Dermis microvascular lymphatic vessel endothelial cell (primary cell): Measurements from ENCODE around the gene CCDC69. TPM values are rescaled to one million over a fixed set of nuclear protein-coding genes. Genes with fewer than 3 reads are reported as not detected.
"Not testable (repeated sequence)": the region's sequence is repeated elsewhere in the genome, so short reads cannot be mapped to it uniquely, and the experiment has no call there.

Source experiments
- DNase-seq, 2 donors: peaks; one replicate each; pipeline versions ENCODE4 v3.0.0 to v3.0.0-alpha.2; 2010; ENCODE audit warnings: low read depth in 2 of 2
- total RNA-seq: library from RNA; depleted of rRNA; stranded (reverse); fragments of >200 nt; gene quantifications from 2 replicates; pipeline ENCODE4 v1.2.1, GENCODE V29; 2014

The CCDC69 gene
- total RNA-seq, 1 donor from 2014 or later, result 3.5 TPM

DNA sequence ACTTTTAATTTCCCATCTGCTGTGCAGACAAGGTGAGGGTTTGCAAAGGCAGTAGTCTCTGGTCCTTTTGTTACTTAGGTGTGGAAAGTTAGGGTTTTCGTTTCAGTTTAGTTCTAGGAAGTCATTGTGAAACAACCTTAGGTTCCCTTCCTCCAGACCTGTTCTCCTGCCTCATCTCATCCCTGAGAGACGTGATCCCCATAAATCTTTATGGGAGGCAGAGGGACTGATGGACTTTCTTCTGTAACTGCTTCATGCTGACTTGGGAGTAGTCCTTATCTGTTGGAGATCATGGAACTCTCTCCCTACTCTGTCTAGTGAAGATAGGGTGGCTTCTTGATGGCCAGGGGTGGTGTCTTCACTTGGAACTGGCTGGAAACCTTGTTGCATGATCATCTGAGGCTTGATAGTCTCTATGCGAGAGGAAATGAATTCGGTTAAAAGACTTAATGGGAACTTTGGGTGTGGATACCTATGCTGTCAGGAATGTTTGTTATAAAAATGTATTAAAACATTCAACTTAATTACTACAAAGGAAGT lies 21.9 kb upstream of the CCDC69 start:
- DNase-seq, result no peak

DNA sequence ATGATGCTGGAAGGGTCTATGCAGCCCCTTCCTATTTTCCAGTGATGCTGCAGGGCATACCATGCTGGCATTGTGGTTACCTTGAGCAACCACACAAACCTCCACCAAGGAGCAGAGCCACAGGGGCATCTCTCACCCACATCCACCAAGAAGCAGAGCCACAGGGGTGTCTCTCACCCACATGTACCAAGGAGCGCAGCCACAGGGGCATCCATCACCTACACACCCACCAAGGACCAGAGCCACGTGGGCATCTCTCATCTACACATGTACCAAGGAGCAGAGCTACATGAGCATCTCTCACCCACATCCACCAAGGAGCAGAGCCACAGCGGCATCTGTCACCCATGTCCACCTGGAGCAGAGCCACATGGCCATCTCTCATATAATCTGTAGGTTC lies 20.3 kb upstream of the CCDC69 start:
- DNase-seq, result no peak

DNA sequence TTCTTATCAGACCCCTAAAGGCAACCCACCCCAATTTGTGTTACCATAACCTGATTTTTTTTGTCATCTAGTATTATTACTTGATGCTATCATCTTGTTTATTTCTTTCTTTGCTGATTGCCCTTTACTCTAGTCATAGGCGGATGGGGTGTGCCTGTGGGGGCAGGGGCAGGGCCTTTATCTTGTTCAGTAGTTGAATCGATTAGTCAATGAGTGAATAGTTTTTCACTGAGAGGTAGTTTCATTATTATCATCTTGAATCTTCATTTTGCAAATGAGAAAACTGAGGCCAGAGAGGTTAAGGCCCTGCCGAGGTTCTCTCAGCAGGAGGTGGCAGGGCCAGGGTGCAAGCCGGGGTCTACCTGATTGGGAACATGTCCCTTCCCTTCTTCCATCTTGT lies 19.7 kb upstream of the CCDC69 start:
- no peak for DNase-seq

GRCh38 chr5:151243127-151243526 lies 19.2 kb upstream of the CCDC69 start:
- no peak for DNase-seq

GRCh38 chr5:151240924-151241635 lies 17.2 kb upstream of the CCDC69 start:
- no peak for DNase-seq

DNA sequence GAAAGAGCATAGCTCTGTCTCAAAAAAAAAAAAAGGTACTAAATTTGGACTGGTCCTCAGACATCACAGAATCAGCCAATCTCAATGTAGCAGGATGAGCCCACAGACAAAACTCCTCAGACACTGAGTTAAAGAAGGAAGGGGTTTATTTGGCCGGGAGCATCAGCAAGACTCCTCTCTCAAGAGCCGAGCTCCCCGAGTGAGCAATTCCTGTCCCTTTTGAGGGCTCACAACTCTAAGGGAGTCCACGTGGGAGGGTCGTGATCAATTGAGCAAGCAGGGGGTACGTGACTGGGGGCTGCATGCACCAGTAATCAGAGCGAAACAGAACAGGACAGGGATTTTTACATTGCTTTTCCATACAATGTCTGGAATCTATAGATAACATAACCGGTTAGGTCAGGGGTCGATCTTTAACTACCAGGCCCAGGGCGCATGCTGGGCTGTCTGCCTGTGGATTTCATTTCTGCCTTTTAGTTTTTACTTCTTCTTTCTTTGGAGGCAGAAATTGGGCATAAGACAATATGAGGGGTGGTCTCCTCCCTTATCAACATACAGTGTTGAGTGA lies 16.5 kb upstream of the CCDC69 start:
- DNase-seq, result not testable (repeated sequence)

- peak; percentile 36 to 66 for DNase-seq
Measured at GRCh38 chr5:151239237-151239861, 15.5 kb upstream of the CCDC69 start.

- DNase-seq, result no peak
Measured at GRCh38 chr5:151238303-151238741, 14.4 kb upstream of the CCDC69 start.

DNA sequence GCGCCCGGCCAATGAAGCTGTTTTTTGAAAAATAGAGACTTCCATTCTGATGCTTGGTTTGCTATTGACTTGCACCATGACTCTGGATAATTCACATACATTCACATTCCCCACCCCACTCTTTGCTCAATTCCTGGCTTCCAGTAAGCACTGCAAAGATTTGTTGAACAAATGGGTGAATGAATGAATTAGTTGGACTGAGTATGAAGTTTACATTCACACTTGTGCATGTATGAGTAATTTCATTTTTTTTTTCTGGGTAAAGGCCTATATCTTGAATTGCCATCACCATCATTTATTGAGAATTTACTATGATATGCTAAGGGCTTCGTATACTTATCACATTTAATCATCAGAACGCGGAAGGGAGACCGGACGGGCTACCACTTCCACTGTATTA lies 13.8 kb upstream of the CCDC69 start:
- DNase-seq, result no peak

GRCh38 chr5:151236888-151237287 lies 13.0 kb upstream of the CCDC69 start:
- DNase-seq, result no peak

DNA sequence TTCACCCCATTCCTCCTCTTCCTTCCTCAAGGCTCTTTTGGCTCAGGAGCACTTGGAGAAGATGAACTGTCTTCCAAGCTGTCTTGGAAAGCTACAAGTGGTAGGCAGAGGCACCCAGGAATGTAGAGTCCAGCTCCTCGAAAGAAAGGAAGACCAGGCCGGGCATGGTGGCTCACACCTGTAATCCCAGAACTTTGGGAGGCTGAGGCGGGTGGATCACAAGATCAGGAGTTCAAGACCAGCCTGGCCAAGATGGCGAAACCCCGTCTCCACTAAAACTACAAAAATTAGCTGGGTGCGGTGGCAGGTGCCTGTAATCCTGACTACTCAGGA lies 11.3 kb upstream of the CCDC69 start:
- DNase-seq, result not testable (repeated sequence)

- peak in 1 of 2 donors; percentile 13 for DNase-seq
Measured at GRCh38 chr5:151234476-151235238, 10.8 kb upstream of the CCDC69 start.

GRCh38 chr5:151233616-151234085 lies 9.8 kb upstream of the CCDC69 start:
- DNase-seq, result no peak

- DNase-seq, result no peak
Measured at GRCh38 chr5:151231359-151231758, 7.5 kb upstream of the CCDC69 start.

DNA sequence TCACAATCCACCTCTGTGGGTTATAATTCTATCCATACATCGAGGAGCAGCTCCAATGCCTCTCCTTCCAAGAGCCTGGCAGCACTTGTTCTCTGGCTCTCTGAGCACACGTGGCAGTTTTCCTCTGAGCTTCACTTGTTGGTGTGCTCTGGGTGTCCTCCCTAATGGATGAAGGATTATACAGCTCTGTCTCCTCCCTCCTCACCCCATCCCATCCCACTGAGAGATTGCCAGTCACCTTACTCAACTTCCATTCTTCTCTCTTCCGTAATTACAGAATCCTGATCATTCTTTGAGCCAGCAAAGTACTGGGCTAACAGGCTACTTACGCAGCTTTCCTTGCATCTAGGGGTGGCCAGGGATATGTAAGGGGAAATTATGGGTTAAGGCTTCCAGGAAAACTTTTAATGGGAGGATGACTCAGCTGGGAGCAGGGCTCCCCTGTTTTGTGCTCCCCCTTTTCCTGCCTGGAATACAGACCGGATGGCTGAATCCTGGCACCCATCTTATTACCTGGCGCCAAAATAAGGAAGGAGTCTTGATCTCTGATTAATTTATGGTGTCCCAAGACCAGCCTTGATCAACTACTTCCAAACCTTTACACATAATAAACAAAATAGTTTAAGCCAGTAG lies 6.3 kb upstream of the CCDC69 start:
- DNase-seq, result no peak

DNA sequence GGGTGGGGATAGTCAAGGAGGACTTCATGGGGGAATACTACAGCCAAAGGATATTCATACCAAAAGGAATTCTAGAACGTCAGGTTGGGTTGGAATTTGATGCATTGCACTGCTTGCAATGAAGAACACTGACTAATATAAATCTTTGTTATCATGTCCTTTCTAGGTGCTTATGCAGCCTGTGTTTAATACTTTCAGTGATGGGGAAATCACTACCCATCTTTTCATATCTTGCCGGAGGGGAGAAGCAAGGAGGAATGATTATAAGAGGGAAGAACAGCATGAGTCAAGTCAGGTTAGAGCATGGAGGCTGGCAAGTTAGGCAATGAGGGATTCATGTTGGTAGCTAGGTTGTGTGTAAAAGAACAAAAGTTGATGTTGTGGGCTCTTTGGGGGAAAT lies 5.1 kb upstream of the CCDC69 start:
- DNase-seq, result no peak

DNA sequence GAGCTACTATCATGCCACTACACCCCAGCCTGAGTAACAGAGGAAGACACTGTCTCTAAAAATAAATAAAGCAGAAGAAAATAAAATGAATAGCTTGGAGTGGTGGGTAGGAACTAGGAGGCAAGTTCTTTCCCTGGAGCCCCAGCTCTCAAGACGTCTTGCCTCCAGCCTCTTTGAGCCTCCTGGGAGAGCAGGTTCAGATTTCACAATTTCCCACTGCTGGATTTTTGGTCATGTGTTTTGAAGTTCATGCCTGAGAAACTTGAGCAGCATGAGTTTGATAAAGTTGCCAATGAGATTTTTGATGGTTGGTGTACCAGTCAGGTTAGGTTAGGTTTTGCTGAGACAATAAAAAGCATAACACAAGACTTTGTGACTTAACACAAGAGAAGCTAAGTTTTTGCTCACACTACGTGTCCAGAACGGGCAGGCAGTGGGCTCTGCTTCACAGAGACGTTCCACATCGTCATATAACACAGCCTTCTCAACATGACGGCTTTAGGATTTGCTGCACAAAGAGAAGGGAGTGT lies 4.1 kb upstream of the CCDC69 start:
- DNase-seq, result no peak

DNA sequence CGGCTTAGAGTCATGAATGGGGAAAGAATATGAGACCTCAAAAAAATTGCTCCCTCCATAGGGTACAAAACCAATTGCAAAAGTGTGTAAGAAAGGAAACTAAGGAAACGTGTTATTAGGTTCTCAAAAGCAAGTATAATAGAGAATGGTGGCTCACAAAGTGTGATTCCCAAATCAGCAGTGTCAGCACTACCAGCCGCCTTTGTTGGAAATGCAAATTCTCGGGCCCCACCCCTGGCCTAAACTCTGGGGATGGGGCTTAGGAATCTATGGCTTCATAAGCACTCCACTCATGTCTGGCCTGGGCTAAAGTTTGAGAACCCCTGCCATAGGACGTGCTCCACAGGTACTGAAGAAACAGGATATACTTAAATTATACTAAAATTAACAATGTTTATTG lies 1.6 kb upstream of the CCDC69 start:
- no peak for DNase-seq

DNA sequence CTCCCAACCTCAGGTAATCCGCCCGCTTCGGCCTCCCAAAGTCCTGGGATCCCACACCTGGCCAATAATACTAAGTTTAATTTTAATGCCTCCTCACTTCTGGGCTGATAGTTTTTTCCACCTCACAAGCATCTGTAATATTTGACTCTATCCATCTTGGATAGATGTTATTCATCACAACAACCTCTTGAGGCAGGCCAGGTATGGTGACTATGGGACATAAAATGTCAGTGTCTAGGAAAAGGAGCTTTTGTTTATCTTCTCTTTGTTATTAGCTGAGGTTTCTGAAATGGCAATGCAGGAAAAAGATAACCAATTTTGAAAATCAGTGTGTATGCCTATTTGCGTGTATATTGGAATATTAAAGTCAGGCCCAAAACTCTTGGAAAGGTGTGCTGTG lies 1.2 kb upstream of the CCDC69 start:
- no peak for DNase-seq

GRCh38 chr5:151224372-151224771 lies 480 bp upstream of the CCDC69 start:
- no peak for DNase-seq

GRCh38 chr5:151222790-151223446 lies 974 bp downstream of the CCDC69 start:
- no peak for DNase-seq
